Activated CD8-positive, alpha-beta memory T cell treated with anti-CD3 and anti-CD28 coated beads for 24 hours (primary cell): ENCODE results near the gene SLC41A1.
A peak's percentile ranks its signal among the peaks of the same experiment; 100 is the strongest.
"Not testable (repeated sequence)": the region's sequence is repeated elsewhere in the genome, so short reads cannot be mapped to it uniquely, and the experiment has no call there.

Experiments
- DNase-seq: peaks from one replicate; pipeline ENCODE4 v3.0.0-alpha.2; 2020

The SLC41A1 gene

GRCh38 chr1:205812878-205813754, at the start of gene SLC41A1:
TSS of gene SLC41A1 (minus strand) at chr1:205813198. CDS start at chr1:205810441, 2,757 bp downstream.
- peak; percentile 95 for DNase-seq

DNA sequence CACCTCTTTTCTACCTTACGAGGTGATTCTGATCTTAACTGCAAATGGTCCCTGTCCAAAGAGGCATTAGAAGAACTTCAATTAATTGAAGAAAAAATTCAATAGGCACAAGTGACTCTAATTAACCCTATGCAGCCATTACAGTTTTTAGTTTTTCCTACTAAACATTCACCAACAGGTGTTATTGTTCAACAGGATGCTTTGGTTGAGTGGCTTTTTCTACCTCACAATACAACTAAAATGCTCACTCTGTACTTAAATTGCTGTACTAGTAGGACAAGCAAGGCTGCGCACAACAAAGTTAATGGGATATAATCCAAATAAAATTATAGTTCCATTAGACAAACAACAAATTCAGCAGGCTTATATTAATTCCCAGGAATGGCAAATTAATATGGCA, 48.5 kb upstream of the SLC41A1 start:
- DNase-seq: no peak

DNA sequence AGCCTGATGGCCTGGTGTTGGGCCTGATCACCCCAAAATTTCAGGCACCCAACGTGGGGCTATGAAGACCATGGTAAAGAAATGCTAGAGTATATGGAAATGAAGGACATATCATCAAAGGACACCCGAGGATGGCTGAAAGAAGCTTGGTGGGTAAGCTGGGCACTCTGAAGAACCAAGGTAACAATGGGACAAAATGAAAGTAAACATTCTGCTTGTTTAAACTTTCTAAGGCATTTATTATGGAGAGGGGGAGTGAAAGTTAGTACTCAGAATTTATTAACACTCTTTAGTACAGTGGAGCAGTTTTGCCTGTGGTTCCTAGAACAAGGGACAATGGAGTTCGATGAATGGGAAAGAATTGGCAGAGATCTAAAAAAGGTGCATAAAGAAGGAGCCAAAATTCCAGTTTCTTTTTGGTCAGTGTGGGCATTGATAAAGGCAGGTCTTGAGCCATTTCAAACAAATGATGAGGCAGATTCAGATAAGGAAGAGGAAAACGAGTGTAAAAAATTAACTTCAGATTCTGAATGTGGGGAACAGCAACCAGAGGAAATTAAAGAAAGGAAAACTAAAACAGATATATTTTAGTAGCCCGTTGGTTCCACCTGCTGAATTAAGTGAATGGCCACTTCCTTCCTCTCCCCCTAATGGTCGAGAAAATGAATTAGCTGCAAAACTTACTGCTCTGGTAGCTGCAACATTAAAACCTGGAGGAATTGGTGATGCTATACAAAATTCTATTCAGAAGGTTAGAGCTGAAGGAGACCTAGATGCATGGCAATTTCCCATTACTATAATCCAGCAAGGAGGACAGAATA, 45.4 kb upstream of the SLC41A1 start:
- no peak for DNase-seq

DNA sequence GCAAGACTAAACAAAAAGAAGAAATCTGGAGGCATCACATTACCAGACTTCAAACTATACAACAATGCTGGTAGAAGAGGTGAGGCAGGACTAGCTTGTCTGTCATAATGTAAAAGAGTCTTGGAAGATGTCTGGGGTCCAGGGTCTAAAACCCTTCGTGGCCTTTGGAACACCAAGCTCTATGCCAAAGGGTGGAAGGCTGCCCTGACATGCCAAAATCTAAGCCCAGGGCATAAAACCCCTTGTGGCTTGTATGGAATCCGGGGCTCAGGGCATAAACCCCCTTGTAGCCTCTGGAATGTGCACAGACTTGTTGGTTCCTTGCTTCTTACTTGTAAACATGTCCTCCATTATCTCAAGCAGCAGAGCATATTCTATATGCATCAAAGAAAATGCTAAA, 44.5 kb upstream of the SLC41A1 start:
- not testable (repeated sequence) for DNase-seq

- DNase-seq: no peak
These were observed 43.4 kb upstream of the SLC41A1 start for GRCh38 chr1:205856433-205856832.

DNA sequence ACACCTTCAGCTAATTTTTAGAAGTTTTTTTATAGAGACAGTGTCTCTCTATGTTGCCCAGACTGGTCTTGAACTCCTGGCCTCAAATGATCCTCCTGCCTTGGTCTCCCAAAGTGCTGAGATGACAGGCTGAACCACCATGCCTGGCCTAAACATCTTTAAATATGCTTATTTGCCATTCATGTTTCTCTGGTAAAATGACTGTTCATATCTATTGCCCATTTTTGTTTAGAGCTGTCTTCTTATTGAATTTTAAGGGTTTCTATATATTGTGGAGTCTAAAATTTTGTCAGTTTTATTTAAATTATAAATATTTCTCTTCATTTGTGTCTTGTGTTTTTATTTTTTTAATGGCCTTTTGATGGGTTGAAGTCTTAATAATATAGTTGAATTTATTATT, 40.0 kb upstream of the SLC41A1 start:
- no peak for DNase-seq

DNA sequence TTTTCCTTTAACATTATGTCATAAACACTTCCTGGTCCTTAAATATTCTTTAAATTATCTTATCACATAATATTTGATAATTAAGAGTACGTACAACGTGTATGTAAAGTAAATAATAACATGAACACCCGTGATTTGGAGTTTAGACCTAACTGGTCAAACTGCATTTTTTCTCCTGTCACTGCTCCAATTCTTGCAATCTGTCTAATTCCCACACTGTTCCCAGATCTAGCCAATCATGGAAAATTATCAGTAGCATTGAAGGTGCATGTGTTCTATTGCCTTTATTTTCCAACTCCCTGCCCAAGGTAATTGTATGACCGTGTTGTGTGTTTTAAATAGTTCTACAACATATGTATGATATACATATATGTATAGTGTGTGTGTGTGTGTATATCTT, 39.0 kb upstream of the SLC41A1 start:
- no peak for DNase-seq

DNA sequence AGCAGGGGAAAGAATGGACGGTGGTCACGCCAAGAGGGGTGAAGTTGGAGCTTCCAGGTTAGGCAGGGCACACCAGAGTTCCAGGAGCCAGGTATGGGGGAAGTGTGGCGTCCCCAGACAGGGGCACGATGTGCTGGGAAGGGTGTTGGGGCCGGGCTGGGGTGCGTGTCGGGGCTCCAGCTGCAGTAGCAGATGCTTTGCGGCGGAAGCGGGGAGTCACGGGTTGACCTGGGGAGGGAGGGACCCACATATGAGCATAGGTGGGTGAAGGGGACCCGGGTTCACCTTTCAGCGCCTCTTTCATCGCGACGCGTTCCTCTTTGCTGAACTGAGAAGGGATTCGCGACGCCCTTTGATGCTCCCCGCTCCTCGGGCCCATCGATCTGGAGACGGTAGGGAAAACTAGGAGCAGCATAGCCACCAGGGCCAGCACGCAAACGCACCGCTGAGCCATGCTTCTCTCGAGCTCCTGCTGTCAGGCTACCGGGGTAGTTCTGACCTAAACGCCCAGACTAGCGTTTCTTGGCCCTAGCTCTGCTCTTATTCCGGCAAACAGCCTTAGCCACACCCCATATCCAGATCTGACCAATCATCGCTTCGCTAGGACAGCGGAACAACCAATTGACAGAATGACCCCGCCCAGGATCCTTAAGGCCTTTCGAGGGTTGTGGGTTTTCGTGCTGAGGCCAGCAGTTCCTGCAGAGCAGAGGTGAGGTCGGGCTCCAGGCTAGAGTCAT, 36.8 kb upstream of the SLC41A1 start, which contains the start of gene PM20D1:
TSS of gene PM20D1 (minus strand) at position 514 of the 737 bp plus-strand sequence. CDS start at position 454, 60 bp downstream.
- DNase-seq: peak; percentile 88

GRCh38 chr1:205843036-205843859, 30.2 kb upstream of the SLC41A1 start:
- no peak for DNase-seq

DNA sequence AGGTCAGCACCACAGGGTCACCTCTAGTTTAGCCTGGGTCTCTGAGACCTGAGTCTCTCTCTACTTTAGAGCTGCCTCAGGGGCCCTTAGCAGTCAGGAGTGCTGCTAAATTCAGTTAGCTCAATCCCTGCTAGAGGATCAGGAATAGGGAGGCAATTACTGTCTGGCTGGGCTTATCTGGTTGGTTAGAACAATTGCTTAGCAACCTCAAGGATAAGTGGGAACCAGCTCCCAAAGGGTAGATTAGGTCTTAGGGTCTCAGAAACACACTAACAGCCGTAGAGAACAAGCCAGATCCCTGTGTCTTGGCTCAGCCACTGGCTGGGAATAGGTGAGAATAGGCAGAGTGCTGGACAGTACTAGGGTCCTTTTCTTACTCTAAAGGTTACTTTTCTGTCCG, 29.2 kb upstream of the SLC41A1 start:
- no peak for DNase-seq

- DNase-seq: no peak
These were observed 27.3 kb upstream of the SLC41A1 start for GRCh38 chr1:205840146-205840923.

- DNase-seq: no peak
These were observed 24.5 kb upstream of the SLC41A1 start for GRCh38 chr1:205837382-205837970.

- DNase-seq: no peak
These were observed 21.8 kb upstream of the SLC41A1 start for GRCh38 chr1:205834751-205835150.

DNA sequence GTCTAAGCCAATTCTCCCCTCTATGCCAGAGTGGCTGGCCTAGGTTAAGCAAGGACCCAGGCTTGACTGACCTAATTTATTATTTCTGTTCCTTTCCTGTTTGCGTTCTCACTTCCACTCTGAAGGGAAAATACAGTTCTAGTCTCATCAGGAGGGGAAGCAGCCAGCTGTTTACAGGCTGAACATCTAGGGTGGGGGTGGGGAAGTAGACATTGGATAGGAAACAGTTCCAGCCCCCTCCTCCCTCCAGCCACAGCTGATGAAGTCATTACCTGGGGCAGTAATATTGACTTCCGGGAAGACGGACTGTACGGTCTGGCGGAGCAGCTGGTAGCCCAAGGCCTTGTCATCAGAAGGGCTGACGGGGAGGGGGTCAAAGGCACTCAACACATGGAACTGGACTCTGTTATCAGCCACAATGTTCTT, 19.3 kb upstream of the SLC41A1 start:
- peak; percentile 33 for DNase-seq

- peak; percentile 37 for DNase-seq
These were observed 14.6 kb upstream of the SLC41A1 start for GRCh38 chr1:205827623-205828022.

DNA sequence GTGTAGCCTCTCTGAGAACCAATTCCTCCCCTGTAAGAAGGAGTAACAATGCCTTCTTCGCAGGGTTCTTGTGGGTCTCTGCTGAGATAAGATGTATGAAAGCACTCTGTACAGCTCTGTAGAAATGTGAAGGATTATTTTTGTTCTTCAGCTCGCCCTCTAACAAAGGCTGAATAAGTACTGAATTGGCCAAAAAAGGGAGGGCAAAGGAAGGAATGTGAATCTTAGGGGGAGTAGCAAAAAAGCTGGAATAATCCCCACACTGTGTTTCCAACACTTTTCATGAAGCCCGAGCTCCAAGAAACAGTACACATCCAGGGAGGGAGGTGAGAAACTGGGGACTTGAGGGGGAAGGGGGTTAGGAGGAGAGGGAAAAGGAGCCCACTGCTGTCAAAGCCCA, 14.0 kb upstream of the SLC41A1 start:
- no peak for DNase-seq

GRCh38 chr1:205826016-205826806, 13.2 kb upstream of the SLC41A1 start:
- no peak for DNase-seq

- DNase-seq: no peak
These were observed 11.2 kb upstream of the SLC41A1 start for GRCh38 chr1:205824180-205824579.

DNA sequence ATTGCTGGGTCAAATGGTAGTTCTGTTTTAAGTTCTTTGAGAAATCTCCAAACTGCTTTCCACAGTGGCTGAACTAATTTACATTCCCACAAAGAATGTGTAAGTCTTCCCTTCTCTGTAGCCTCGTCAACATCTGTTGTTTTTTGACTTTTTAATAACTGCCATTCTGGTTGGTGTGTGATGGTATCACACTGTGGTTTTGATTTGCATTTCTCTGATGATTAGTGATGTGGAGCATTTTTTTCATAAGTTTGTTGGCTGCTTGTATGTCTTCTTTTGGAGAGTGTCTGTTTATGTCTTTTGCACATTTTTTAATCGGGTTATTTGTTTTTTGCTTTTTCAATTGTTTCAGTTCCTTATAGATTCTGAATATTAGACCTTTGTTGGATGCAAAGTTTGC, 10.3 kb upstream of the SLC41A1 start:
- not testable (repeated sequence) for DNase-seq

DNA sequence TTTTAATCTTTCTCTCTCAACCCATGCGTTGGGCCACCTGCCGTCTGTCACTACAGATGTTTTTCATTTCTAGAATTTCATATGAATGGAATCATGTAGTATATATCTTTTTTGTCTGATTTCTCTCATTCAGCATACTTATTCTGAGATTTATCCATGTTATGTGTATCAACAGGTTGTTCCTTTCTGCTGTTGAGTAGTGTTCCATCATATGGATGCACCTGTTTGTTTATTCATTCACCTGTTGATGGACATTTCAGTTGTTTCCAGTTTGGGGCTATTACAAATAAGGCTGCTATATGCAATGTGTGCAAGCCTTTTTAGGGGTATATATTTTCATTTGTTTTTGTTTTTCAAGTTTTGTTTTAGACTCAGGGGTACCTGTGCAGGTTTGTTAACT, 9.4 kb upstream of the SLC41A1 start:
- DNase-seq: no peak
